Activated T-helper 9 cell treated with anti-CD3 and anti-CD28 coated beads, Interleukin-2, amount 50 U/mL, for 16 hours (primary cell): ENCODE data around the gene COPS6.
A peak's percentile ranks its signal among the peaks of the same experiment; 100 is the strongest.

ENCODE experiments used
- DNase-seq: peaks from one replicate; pipeline ENCODE4 v3.0.0-alpha.2; 2020; ENCODE audit warnings: low read depth

COPS6 gene

DNA sequence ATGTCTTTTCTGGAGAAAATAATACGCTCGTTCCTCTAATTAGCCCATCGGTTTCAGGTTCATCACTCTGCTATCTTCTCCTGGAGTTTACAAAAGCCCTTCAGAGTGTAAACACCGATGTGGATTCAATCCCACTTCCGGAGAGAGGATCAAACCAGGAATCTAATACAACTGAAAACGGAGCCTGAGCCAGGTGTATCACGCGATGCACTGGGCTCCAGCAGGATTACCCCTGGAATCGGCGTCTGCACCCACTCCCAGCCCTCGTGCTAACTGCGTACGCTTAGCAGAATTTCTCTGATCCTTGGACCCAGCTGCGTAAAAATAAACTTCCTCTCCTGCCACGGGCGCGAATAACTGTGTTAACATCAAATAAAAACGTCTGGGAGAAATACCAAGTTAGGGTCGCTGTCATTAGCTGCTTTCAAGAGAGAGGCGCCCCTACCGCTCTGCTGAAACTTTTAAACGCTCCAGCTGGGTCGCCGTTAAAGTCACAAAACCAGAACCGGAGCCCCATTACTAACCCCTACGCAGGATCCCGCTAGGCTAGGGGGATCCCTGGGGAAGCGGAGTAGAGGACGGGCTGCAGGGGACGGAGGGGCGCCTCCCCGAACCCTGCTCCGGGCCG, 7.7 kb upstream of the COPS6 start:
- DNase-seq = no peak

DNA sequence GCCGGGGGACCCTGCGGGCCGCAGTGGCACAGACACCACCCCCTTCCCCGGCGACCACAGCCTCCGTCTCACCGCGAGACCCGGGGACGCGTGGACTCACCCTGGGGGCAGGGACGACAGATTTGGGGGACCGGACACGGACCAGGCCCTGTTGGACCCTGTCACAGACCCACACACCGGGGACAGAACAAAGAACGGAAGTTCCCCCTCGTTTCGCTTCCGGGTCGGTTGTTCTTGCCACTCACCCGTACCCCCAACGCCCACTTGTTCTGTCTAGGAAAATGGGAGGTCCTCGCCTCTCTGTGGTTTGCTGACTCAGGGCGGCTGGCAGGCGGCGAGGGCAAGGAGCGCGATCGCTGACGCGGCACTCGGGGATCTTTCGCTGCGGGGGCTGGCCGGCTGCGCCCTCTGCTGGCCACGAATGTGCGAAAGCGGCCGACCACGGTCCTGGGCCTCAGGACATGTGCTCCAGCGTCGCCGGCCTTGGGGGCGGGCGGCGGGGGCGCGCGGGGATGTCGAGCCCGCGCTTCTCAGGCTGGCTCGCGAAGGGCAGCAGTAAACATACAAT, 7.2 kb upstream of the COPS6 start, which contains the start of gene ZNF3:
TSS of gene ZNF3 (minus strand) at position 189 of the 568 bp plus-strand sequence. CDS start 4,366 bp downstream, outside the sequence.
- DNase-seq = peak; percentile 95

DNA sequence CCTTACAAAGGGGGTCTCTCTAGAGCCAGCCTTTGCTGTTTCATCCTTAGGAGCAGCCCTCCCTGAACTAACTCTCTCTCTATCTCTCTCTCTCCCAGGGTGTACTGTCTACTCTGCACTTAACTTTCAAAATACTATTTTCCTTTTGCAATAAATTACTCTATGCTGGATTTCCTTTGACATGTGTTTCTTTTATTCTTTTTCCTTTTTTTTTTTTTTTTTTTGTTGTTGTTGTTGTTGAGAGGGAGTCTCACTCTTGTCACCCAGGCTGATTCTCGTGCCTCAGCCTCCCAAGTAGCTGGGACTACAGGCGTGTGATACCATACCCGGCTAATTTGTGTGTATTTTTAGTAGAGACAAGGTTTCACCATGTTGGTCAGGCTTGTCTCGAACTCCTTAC, 5.8 kb upstream of the COPS6 start:
- DNase-seq = no peak

DNA sequence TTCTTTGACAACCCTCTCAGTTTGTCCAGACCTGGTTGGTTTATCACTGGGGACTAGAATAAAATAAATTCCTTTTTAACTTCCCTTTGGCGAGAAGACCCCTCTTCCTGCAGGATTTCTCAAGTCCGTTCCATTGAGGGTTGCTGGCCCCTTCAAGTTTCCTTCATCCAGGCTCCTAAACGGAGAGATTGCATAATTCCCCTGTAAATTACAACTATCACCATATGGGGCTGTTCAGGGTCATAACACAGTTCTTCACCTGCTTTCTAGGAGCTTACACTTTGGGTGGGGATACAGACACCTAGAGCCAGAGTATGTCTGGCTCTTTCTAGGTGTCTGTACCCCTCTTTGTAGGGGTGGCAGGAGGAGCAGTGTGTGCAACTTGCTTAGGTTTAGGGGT, 3.3 kb upstream of the COPS6 start:
- no peak for DNase-seq

DNA sequence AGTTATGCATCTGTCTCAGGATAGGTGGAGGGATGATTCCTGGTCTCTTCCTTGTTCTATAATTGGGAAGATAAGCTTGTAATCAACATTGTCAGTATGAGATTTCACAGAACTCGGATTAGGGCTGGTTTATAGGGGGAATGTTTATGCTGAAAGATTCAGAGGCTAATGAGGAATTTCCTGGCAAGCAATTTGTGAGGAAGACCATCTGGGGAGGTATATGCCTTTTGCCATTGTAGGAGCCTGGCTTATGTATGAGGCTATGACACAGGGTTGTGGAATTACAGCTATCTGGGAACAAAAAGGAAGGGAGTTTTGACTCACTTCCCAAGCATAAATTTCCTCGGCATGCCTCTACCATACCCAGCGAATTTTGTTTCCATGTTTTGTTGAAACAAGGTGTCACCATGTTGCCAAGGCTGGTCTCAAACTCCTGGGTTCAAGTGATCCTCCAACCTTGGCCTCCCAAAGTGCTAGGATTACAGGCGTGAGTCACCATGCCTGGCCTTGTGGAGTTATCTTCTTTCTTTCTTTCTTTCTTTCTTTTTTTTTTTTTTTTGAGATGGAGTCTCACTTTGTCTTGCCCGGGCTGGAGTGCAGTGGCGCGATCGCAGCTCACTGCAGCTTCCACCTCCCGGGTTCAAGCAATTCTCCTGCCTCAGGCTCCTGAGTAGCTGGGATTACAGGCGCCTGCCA, 1.6 kb upstream of the COPS6 start:
- no peak for DNase-seq

DNA sequence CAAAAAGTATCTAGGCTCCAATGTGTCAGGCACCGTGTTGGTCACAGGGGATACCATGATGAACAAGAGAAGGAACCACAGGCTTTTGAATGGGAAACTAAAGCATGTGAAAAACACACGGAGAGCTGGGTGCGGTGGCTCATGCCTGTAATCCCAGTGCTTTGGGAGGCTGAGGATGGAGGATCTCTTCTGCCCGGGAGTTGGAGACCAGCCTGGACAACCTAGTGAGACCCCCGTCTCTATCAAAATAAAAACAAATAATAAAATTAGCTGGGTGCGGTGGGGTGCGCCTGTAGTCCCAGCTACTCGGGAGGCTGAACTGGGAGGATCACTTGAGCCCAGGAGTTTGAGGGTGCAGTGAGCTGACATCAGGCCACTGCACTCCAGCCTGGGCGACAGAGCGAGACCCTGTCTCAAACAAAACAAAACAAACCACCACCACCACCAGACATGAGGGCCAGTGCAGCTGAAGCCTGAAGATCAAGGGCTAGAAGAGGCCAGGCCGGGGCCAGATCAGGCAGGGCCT, 611 bp upstream of the COPS6 start:
- DNase-seq = no peak

DNA sequence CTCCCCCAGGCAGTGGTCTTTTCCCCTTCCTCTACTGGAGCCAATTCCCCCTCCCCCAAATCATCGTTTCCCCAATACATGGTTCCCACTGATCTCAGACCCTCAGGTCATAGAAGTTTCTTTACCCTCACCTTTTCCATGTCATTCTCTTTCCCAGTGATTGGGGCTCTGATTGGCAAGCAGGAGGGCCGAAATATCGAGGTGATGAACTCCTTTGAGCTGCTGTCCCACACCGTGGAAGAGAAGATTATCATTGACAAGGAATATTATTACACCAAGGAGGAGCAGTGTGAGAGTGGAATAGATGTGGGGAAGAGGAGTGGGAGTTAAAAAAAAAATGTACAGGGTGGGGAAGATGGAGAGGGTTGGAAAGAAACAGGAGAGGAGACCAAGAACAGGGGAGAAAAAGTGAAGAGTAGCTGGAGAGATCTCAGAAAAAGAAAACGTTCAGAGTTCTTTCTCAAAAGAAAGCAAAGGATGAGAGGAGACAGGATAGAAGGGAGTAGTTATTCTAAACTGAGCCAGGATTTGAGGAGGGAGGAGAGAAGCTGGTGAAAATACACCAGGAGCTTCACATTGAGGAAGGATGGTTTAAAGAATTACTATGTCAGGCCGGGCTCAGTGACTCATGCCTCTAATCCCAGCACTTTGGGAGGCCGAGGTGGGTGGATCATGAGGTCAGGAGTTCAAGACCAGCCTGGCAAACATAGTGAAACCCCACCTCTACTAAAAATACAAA, 858 bp downstream of the COPS6 start:
- DNase-seq = no peak

DNA sequence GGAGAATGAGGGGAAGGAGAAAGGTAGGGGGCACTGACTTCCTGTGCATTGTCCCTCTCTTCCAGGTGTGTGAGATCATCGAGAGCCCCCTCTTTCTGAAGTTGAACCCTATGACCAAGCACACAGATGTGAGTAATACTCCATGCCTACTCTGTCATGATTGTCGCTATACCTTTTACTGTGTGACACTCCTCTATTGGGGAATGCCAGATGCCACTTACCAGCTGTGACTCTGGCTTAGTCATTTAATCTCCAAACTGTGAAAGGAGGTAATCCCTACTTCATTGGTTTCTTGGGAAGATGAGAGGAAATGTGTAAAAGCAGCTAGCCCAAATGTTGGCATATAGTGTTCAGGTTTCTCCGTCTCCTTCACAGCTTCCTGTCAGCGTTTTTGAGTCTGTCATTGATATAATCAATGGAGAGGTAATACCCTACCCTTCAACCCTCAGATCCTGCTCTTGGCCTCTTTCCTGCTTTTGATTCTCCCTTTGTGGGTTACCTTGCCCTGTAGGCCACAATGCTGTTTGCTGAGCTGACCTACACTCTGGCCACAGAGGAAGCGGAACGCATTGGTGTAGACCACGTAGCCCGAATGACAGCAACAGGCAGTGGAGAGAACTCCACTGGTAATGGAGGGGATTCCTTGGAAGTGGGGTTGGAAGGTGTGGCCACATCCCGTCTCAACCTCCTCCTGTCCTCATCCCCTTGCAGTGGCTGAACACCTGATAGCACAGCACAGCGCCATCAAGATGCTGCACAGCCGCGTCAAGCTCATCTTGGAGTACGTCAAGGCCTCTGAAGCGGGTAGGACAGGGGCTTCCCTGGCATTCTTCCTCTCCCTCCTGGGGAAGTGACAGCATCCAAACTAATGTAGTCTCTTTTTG, 2.0 kb downstream of the COPS6 start:
- DNase-seq = no peak

DNA sequence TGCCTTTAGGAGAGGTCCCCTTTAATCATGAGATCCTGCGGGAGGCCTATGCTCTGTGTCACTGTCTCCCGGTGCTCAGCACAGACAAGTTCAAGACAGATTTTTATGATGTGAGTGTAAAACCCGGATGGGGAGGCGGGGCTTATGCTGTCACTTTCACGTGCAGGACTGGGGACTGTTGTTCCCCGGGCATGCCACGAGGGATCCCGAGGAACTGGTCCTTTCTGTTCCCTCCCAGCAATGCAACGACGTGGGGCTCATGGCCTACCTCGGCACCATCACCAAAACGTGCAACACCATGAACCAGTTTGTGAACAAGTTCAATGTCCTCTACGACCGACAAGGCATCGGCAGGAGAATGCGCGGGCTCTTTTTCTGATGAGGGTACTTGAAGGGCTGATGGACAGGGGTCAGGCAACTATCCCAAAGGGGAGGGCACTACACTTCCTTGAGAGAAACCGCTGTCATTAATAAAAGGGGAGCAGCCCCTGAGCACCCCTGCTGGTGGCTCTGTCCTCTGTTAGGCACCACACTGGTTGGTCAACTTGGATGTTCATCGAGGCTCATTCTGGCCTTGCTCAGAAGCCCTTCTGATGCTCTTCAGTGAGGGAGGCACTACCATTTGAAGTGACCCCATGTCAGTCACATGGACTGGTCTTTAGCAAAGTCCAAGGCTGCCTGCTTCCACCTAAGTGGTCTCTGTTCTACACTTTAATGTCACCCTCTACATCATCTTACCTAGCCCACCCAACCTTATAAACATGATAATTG, 2.8 kb downstream of the COPS6 start:
- DNase-seq = no peak

DNA sequence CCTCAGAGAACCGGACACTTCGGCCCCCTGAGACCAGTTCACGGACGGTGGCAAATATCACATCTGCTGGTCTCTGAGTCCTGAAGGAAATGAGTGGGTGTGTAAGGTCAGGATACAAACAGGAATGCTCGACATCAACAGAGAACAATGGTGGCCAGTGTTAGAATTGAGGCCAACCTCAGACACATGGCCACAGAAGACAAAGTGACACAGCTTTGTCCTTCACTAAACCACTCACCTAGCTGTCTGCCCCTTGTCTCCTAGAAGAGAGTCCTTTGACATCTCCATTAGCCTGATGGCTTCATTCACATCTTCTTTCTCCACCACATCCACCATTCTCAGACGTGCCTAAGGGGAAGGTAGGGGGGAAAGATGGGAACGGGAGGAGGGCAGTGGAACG, 4.3 kb downstream of the COPS6 start:
- no peak for DNase-seq

DNA sequence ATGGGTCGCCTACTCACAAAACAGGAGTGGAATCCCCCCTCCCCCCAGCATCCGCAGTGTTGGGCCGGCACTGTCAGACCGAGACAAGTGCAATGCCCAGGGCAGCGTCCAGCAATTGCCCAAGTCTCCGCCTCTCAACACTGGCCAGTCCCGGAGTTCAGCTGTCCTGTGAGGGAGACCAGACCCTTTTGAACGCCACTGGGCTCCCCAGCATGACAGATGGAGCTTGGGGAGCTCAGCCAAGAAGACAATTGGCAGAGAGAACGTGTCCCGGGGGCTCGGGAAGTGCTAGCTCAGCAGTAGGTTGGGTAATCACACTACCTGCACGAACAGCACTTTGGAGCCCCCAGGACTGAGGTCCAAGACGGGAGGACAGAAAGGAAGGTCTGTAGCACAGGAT, 4.7 kb downstream of the COPS6 start:
- DNase-seq = no peak

DNA sequence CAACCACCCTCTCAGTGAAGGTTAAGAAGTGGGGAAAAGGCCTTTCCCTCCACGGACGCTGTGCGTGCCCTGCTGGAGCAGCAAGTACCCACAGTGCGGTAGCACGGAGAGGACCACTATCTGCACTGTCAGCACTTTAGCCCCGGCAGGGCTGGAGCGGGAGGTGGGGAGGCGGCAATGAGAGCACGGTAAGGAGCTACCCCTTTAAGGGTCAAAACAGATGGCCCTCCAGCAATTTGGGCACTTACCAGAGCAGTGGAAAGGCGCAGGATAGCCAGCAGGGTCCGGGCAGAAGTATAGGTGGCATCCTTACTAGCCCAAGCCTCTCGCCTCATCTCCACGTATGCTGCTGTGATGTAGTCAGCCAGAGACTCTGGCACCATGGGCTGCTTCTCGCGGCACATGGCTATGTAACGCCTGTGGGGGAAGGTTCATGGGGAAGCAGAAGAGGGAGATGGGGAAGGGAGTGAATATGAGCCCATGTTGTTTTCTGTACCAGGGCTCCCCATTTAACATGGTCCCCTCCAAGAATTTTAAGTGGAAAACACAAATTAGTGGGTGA, 5.2 kb downstream of the COPS6 start:
- DNase-seq = no peak

DNA sequence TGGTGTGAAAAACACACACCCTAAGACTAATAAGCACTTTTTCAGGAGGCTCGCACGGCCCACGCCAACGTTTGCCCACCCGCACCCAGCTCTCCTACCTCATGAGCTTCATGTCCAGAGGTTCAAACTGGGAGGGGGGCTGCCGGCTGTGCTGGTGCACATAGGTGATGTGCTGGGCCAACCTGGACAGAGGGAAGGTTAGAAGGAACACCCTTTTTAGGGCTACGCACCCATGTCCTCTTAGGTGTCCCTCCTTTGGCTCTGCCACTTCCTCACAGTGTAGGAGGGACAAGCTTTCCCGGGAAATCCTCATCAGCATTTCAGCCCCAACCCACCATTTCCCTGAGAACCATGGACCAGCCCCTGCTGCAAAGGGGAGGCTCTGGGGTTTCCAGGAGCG, 6.5 kb downstream of the COPS6 start:
- no peak for DNase-seq

DNA sequence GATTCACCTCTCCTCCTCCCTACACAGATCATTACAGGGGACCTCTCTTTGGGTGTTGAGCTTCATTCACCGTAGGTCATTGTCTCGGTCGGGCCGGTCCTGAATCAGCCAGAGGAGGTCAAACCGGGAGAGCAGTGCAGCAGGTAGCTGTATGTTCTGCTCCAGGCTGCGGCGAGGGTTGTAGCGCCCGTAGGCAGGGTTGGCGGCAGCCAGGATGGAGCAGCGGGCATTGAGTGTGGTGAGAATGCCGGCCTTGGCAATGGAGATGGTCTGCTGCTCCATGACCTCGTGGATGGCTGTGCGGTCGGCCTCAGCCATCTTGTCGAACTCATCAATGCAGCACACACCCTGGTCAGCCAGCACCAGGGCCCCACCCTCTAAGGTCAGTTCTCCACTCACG, 6.9 kb downstream of the COPS6 start:
- no peak for DNase-seq

DNA sequence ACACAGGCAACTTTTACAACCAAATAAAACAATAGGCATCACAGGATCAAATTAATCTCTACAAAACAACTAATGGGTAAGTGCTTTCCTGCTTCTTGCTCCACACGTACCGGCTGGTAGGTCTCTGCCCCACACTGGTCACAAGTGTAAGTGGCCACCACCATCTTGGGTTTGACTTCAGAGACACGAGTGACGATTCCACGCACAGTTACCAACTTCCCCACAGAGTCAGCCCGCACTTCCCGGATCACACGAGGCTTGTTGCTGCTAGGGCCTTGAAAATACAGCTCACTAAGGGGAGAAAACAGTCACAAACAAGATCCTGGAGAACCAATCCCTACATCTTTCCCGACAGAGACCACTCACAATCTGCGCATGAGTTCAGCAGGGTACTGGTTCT, 10.1 kb downstream of the COPS6 start:
- no peak for DNase-seq

DNA sequence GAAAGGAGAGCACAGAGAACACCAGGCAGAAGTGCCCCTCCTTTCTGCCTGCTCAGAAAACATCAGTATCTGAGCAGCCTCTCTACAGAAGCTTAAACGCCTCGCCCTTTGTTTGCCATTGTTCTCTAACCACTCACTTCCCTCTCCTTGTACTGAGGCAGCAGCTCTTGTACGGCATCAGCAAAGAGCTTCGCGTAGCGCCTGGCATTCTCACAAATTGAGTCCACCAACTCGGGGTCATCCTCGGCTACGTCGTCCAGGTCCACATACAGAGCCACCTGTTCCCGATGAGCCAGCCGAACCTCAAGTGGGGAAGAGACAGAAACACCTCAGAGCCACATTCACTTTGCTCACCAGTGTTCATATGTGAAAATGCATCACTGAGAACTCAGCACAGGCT, 10.7 kb downstream of the COPS6 start:
- no peak for DNase-seq

DNA sequence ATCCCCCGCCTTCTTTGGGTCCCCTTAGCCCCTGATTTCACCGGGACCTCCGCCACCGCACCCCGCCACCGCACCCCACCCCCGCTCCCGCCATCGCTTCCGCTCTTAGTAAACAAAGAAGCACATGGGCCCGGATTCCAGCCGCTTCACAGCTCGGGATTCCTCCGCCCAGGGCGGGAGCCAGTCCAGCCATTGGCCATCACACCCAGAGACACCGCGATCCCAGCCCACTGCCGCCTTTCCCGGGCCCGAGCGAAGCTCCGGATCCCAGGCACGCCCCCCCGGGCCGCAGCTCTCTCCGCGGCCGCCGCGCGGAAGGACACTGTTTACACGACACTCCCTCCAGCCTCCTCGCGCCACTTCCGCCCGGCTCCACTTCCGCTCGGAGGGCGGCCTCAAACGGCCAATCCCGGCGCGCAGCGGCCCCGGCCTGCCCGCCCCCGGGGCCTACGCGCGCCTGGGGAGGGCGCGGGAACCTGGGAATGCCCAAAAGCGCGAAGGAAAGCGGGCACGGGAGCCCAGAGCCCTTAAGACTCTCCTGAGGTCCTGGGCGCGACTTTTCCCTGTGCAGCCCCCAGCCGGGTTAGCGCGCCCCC, 11.7 kb downstream of the COPS6 start:
- DNase-seq = peak; percentile 81

DNA sequence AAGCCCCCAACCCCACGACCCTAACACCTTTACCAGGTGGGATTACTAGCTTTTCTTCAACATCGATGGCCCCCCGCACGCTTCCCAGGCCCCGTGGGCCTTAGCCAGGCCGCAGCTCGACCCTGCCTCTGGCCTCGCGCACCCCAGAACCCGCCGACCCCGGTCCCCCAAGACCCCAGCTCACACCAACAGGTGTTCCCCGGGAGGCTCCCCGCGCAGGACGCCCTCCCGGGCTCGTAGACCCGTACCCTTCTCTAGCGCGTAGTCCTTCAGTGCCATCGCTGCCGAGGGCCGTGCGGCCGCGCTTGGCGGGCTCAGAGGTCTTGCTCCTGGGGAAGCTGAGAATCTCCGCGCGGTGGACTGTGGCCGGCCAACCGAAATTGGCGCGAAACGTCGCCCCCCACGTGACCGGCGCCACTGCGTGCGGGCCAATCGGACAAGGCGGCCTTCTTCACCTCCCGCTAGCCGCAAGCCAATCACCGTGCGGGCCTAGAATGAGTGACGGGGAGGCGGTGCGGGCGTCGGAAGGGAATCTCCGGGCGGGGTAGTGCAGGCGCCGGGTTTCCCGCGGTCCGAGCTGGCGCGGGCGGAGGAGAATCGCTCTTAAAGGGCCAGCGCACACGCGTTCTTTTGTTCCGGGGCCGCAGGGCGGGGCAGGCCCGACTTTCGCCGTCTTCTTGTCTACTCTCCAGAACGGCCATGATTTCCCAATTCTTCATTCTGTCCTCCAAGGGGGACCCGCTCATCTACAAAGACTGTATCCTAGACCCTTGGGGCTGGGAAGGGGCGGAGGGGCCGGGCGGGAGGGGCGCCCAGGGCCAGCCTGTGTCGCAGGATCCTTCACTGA, 12.5 kb downstream of the COPS6 start, which contains the start of the genes AP4M1 and MCM7:
TSS of gene AP4M1 (plus strand) at position 628 of the 847 bp plus-strand sequence. CDS start at position 700, 72 bp downstream.
TSS of gene MCM7 (minus strand) at position 382 of the 847 bp plus-strand sequence. CDS start at position 279, 103 bp downstream.
- DNase-seq = peak; percentile 96
